Stimulated activated CD8-positive, alpha-beta memory T cell treated with anti-CD3 and anti-CD28 coated beads, Interleukin-4, amount 100 ng/mL, for 48 hours (primary cell): ENCODE measurements around the gene SSBP4.
"Not testable (repeated sequence)": the region's sequence is repeated elsewhere in the genome, so short reads cannot be mapped to it uniquely, and the experiment has no call there.

Experiments used
- DNase-seq: peaks from one replicate; pipeline ENCODE4 v3.0.0-alpha.2; 2020

The SSBP4 gene

DNA sequence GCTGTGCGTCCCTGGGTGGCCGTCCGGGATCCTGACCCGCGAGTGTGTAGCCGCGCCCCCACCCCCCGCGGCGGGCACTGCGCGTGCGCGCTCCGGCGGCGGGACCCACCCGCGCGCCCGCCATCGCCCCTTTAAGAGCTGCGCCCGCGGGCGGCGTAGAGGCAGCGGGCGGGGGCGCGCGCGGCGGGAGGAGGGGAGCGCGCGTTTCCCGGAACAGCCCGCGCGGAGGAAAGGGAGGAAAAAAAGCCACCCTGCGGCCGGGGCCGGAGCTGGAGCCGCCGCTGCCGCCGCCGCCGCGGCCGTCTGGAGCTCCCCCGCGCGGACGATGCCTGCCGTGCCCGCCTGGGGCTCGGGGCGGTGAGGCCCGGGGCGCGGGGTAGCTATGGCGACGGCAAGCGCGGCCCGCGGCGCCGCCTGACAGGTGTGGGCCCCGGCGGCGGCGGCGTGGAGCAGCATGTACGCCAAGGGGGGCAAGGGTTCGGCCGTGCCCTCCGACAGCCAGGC is at the start of gene SSBP4:
SSBP4 (plus strand) TSS at position 204 of the 504 bp plus-strand sequence; CDS start at position 455, 251 bp downstream.
- peak; percentile 79 for DNase-seq

DNA sequence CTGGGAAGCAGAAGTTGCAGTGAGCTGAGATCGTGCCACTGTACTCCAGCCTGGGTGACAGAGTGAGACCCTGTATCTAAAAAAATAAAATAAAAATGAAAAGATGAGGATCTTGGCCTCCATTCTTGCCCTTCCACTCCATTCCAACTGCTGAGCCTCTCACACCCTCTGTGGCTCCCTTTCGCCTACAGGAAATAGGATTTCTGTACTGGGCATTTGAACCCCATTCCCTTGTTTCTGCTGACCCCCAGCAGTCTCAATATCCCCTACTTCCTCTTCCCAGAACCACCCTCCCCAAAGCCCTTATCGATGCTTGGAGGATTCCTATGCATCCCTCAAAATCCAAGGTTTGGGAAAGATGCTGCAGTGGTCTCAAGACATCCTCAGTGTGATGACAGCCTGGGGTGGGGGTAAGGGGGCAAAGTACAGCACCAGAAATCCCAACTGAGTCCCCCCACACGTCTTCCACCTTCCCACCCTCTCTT is 45.7 kb upstream of the SSBP4 start:
- DNase-seq = no peak

DNA sequence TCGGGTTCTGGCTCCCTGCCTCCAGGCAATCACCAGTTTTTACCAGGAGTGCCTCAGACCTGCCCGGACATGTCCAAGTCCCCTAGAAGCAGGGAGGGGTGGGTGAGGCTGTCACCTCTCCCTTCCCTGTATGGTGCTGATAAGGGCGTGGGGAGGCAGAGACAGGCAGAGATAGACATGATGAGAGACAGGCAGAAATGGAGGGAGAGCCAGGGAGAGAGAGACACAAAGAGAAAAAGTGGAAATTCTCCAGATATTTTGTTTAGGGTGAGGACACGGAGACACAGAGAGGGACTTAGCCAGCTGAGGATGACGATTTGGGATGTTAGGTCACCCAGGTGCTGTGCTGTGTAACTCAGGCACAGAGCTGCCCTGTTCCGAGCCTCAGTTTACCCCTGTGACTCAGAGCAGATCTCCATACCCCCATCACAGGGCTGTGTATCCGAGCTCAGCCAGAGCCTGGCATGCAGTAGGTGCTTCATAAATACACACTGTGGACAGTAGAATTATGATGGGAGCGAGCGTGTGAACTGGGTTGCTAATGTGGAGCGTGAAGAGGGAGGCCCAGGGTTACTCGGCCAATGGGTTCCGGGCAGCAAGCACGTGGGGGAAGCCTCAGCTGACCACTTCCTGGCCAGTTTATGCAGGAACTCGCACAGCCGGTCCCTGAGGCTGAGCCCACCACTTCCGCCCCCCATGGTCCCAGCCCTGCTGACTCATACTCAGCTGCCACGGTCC is 45.1 kb upstream of the SSBP4 start:
- peak; percentile 75 for DNase-seq

DNA sequence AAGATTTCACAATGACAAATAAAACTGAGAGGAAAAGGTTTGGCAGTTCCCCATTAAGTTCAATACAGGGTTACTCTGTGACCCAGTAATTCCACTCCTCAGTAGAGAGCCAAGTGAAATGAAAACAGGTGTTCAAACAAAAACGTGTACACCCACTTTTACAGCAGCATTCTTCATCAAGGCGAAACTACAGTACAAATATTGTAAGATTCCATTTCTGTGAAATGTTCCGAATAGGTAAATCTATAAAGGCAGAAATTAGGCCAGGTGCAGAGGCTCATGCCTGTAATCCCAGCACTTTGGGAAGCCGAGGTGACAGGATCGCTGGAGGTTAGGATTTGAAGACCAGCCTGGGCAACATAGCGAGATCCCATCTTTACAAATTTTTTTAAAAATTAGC is 42.2 kb upstream of the SSBP4 start:
- no peak for DNase-seq

DNA sequence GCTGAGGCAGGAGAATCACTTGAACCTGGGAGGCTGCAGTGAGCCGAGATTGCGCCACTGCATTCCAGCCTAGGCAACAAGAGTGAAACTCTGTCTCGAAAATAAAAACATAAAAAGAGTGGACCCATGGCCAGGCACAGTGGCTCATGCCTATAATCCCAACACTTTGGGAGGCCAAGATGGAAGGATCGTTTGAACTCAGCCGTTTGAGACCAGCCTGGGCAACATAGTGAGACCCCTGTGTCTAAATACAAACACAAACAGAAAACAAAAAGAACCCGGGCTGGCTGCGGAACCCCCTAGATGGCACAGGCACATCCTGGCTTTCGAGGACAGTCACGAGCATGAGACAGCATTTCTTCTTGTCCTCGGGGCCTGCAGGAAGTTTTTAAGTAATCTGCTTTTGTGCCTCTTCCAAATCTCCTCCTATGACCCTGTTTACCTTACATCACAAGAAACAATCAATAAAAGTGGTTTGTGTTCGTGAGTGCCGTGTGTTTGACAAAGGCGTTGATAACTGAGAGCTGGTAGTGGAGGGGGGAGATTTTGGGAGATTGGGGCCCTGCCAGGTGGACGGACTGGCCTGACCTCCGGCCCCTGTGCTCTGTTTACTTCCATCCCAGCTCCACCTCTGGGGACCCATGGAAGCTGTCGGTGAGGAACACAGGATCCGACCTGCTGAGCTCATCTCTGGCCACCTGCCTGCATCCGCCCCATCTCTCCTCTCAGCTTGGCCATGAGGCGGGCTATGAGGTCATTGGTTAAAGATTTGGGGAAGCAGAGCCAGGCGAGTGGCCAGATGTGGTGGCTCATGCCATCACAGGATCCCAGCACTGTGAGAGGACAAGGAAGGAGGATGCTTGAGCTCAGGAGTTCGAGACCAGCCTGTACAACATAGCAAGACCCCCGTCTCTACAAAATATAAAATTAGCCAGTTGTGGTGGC is 39.1 kb upstream of the SSBP4 start:
- DNase-seq = no peak

DNA sequence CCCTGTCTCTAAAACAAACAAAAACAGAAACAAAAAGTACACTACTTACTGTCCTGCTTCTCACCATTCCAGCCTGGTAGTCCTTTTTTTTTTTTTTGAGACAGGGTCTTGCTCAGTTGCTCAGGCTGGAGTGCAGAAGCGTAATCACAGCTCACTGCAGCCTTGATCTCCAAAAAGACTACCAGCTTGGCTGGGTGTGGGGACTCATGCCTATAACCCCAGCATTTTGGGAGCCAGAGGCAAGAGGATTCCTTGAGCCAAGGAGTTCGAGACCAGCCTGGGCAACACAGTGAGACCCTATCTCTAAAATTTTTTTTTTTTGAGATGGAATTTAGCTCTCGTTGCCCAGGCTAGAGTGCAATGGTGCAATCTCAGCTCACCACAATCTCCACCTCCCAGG is 38.4 kb upstream of the SSBP4 start:
- DNase-seq = no peak

DNA sequence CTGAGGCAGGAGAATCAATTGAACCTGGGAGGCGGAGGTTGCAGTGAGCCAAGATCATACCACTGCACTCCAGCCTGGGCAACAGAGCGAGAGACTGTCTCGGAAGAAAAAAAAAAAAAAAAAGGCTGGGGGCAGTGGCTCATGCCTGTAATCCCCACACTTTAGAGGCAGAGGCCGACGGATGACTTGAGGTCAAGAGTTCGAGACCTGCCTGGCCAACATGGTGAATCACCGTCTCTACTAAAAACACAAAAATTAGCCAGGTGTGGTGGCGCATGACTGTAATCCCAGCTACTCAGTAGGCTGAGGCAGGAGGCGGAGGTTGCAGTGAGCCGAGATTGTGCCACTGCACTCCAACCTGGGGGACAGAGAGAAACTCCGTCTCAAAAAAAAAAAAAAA is 35.6 kb upstream of the SSBP4 start:
- DNase-seq = not testable (repeated sequence)

DNA sequence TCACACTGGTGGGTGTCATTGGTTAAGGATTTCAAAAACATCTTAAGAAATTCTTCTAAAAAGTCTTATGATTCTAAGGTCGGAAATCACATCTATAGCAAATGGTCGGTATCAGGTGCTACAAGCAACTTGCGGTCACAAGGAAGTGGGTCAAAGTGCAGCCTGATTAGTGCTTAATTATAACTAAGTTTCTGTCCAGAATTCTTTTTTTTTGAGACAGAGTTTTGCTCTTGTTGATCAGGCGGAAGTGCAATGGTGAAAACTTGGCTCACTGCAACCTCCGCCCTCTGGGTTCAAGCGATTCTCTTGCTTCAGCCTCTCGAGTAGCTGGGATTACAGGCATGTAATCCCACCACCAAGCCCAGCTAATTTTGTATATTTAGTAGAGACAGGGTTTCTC is 34.4 kb upstream of the SSBP4 start:
- no peak for DNase-seq

DNA sequence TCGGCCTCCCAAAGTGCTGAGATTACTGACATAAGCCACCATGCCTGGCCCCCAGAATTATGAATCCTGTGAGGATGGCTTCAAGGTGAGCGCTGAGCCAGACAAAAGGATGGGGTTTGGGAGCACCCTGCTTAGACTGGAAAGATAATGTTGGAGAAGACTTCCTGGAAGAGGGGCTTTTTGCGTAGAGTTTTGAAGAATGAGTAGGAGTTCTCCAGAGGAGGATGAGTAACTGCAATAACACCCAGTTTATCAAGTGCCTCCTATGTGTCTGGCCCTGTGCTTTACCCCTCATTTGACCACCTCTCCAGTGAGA is 33.9 kb upstream of the SSBP4 start:
- DNase-seq = no peak

DNA sequence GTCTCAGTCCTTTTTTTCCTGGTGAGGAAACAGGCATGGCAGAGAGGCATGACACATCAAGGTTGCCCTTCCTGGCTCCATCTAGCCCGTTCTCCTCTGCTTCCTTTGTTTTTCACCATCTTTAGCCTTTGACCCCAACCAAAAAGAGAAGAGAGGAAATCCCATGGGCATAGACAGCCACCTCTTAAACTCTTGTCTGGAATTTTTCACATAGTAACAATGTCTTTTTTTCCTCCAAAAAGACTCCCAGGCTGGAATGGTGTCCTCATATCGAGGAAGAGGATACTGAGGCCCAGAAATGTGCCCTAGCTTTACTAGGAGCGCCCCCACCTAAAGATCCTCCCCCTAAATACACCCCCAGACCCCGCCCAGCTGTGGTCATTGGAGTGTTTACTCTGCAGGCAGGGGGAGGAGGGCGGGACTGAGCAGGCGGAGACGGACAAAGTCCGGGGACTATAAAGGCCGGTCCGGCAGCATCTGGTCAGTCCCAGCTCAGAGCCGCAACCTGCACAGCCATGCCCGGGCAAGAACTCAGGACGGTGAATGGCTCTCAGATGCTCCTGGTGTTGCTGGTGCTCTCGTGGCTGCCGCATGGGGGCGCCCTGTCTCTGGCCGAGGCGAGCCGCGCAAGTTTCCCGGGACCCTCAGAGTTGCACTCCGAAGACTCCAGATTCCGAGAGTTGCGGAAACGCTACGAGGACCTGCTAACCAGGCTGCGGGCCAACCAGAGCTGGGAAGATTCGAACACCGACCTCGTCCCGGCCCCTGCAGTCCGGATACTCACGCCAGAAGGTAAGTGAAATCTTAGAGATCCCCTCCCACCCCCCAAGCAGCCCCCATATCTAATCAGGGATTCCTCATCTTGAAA is 33.3 kb upstream of the SSBP4 start, which contains the start of gene GDF15:
GDF15 (plus strand) TSS at position 484 of the 868 bp plus-strand sequence; CDS start at position 516, 32 bp downstream.
- DNase-seq = peak; percentile 68

DNA sequence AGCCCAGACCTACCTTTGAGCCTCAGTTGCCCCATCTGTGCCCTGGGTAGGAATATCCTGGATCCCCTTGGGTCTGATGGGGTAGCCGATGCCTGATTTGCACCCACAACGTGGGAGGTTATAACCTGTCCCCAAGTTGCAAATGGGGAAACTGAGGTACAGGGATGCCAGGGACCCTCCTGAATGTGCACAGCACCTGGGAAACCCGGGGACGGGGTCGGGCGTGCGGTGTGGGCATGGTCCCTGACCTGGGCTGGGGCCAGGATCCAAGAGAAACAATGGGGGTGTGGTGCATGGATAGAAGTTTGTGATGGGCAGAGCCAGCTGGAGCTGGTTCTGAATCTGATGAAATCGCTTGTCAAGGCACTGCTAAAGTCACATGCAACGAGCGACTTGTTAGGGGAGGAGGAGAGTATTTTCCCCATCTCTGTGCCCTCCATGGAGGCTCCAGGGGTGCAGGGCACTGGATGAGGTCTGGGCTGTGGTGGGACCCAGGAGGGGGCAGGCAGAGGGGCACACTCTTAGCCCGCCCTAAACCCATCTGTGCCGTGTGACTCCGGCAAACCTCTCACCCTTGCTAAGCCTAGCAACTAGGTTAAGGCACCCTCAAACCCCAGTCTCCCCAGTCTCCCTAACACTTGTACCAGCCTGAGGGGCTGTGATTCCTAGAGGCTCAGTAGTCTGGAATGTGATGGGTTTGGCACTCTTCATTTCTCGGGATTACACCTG is 32.5 kb upstream of the SSBP4 start:
- DNase-seq = no peak

DNA sequence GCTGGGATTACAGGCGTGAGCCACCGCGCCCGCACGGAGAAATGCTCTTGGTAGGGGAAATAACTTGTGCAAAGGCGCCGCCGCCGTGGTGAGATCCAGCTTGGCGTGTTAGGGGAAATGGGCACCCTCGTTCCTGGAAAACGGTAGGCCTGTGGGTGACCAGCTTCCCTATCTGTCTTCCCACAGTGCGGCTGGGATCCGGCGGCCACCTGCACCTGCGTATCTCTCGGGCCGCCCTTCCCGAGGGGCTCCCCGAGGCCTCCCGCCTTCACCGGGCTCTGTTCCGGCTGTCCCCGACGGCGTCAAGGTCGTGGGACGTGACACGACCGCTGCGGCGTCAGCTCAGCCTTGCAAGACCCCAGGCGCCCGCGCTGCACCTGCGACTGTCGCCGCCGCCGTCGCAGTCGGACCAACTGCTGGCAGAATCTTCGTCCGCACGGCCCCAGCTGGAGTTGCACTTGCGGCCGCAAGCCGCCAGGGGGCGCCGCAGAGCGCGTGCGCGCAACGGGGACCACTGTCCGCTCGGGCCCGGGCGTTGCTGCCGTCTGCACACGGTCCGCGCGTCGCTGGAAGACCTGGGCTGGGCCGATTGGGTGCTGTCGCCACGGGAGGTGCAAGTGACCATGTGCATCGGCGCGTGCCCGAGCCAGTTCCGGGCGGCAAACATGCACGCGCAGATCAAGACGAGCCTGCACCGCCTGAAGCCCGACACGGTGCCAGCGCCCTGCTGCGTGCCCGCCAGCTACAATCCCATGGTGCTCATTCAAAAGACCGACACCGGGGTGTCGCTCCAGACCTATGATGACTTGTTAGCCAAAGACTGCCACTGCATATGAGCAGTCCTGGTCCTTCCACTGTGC is 30.9 kb upstream of the SSBP4 start:
- peak; percentile 91 for DNase-seq

DNA sequence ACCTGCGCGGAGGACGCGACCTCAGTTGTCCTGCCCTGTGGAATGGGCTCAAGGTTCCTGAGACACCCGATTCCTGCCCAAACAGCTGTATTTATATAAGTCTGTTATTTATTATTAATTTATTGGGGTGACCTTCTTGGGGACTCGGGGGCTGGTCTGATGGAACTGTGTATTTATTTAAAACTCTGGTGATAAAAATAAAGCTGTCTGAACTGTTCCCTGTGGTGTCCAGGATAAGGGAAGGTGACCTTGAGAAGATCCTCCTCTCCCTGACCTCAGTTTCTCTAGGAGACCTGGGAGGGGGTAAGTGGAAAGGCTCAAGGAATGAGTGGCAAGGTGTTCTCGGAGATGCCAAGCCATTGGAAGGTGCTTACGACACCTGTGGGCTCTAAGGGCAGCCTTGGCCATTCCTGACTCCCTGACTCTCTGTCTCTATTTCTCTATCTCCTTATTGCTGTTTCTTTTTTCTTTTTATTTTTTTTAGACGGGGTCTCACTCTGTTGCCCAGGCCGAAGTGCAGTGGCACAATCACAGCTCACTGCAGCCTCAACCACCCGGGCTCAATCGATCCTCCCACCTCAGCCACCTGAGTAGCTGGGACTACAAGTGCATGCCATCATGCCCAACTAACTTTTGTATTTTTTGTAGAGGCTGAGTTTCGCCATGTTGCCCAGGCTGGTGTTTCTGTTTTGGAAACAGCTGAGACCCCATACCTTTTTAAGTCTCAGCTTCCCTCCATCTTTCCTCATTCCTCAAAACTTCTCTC is 30.1 kb upstream of the SSBP4 start:
- DNase-seq = no peak

DNA sequence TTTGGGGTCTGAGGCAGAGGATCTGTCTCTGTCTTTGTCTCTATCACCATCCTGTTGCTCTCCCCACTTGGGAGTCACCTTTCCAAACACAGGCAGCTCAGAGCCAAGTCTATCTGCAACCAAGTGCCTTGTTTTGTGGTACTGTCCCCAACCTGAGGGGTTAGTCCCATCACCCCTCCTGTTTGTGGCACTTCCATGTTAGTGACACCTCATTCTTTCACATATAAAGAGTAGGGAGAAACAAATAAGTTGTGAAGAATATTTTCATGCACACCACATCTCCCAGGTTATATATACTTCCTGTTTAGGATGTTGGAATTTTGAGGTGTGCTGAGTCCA is 29.5 kb upstream of the SSBP4 start:
- DNase-seq = no peak

DNA sequence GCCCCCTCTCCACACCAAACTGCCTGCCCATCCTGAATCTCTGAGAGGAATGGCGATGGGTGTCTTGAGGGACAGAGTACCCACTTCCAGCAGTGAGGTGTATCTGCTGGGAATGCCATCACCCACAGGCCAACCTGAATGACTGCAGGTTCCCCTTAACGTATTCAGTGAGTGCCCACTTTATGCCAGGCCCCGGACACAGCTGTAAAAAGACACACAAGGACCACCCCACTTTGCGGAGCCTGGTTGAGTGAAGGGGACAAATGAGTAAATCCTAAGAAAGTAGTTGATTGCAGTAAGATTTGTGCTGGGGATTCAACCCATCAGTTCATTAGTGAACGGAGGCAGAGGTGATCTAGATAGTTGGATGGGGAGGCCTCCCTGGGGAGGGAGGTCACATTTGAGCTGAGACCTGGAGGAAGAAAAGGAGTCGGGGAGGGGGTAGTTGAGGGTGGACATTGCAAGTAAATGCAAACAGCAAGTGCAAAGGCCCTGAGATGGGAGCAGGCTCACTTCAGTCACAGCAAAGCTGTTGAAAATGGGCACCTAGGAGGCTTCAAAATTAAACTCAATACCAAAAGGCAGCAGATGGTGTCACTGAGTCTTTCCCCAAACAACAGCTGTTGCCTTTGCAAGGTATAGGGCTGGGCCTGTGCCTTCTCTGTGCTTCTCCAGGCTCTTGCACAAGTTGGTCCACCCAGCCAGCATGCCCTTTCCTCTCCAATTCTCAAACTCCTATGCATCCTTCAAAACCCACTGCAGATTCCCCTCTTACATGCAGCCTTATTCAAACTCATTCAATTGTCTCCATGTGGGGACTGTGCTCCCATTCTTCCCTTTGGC is 28.9 kb upstream of the SSBP4 start:
- no peak for DNase-seq

DNA sequence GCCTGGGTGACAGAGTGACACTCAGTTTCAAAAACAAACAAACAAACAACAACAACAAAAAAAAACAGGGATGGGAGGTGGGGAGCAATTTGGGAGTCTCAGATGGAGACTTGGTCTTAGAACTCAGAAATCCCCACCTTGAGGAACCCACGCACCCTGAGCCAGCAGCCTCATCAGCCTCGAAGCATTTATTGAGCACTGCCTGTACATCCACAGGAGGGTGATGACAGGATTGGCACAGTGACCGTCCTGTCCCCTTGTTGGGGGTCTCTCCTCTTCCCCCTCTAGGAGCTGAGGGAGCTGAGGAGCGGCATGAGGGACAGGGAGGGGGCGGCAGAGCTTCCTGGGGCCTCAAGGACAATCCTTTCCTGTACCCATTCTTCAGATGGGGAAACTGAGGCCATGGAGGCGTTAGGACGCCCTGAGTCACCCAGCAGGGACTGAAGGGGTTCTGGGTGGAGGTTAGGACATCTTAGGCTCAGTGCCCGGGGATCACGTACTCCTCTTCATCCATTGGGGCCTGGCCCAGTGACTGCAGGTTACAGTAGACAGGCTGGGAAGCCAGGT is 27.6 kb upstream of the SSBP4 start:
- DNase-seq = no peak

DNA sequence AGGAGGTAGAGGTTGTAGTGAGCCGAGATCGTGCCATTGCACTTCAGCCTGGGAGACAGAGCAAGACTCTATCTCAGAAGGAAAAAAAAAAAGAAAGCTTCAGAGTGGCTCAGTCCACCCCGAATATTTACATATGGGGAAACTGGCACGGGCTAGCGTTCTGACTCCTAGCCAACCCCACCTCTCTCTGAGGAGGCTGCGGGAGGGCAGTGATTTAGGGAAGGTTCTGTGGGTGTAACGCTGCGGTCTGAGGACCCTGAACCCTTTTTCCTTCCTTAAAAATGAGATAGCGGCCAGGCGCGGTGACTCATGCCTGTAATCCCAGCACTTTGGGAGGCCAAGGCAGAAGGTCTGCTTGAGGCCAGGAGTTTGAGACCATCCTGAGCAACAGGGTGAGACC is 26.8 kb upstream of the SSBP4 start:
- no peak for DNase-seq

DNA sequence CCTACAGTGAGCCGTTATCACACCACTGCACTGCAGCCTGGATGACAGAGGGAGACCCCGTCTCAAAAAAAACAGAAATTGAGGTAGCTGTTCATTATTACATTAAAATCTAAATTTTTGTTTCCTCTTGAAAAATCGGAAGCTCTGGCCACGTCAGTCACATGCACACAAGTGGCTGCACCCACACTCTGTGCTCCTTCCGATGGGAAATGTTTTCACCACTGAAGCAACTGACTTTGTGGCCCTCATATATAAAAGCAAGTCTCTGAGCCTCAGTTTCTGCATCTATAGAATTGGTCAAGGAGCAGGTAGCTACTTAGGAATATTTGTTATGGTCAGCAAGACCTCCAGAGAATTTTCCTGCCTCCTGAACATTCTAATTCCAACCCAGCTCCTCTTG is 26.3 kb upstream of the SSBP4 start:
- no peak for DNase-seq

DNA sequence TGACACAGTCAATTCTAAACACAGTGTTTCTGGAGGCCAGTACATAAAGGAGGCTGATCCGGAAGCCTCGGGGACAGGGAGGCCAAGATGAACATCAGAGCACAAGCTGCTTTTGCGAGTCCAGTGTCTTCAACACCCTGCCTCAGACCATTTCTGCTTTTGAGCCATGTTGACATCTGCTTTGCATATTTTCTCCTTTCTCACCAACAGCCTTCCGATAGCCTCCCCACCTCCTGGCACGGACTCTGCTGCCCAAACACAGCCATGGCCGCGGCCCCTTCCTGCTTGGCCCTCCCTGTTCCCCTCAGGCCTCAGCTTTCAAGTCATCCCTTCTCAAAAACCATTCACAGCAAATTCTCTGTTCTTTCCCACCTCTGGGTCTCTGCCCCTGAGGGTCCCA is 25.4 kb upstream of the SSBP4 start:
- DNase-seq = no peak
